Endometrial microvascular endothelial cells (primary cell): ENCODE measurements around the gene SPEG. TPM values are rescaled to one million over a fixed set of nuclear protein-coding genes. Genes with fewer than 3 reads are reported as not detected.

Experiments used
- in situ Hi-C: cut with HindIII; loops from 2 replicates; pipeline ENCODE4 v1.10.0; 2017; ENCODE audit warnings: low sequenced_read_pairs, low pct_unique_long_range_greater_than_20kb; ENCODE audit errors: inconsistent ontology term
- total RNA-seq: library from RNA; depleted of rRNA; stranded (reverse); fragments of >200 nt; gene quantifications from one replicate; pipeline ENCODE4 v1.2.3, GENCODE V29; 2015; ENCODE audit errors: inconsistent ontology term

SPEG gene
- total RNA-seq, 1 donor from 2014 or later = not detected

DNA sequence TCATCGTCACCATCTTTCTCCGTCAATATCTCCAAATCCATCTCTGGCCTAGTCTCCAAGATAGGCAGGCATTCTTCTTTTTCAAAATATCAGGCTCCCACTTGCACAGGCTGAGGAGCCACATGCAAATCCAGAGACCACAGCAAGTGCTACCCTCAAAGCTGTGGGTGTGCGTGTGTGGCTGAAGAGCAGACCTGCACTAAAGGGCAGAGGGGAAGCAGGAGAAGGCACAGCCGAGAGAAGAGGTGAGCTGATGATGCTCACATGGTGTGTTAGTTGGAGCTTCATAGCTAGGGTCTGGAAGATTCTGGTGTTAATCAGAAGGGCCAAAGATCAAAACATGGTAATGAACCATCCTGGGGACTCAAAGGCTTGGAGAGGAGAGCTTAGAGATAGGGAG, 3.8 kb downstream of the SPEG start:
- in situ Hi-C loops = no loop called here

DNA sequence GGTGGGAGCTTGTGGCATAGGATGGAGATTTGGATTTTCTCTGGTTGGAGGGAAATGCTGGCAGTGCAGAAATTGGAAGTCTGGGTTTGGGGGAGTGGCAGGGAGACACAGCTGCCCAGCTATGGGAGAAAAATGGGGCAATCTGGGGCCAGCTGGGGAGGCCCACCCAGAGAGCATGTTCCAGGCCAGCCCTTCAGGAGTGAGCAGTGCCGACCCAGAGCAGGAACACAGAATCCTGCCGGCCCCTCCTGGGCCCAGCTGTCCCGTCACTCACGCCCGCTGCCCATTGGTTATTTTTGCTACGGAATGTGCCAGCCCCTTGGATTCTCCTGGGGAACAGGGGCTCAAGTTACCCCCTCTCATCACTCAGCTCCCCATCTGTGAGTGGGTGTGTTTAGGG, 4.9 kb downstream of the SPEG start:
- in situ Hi-C loops = no loop called here

DNA sequence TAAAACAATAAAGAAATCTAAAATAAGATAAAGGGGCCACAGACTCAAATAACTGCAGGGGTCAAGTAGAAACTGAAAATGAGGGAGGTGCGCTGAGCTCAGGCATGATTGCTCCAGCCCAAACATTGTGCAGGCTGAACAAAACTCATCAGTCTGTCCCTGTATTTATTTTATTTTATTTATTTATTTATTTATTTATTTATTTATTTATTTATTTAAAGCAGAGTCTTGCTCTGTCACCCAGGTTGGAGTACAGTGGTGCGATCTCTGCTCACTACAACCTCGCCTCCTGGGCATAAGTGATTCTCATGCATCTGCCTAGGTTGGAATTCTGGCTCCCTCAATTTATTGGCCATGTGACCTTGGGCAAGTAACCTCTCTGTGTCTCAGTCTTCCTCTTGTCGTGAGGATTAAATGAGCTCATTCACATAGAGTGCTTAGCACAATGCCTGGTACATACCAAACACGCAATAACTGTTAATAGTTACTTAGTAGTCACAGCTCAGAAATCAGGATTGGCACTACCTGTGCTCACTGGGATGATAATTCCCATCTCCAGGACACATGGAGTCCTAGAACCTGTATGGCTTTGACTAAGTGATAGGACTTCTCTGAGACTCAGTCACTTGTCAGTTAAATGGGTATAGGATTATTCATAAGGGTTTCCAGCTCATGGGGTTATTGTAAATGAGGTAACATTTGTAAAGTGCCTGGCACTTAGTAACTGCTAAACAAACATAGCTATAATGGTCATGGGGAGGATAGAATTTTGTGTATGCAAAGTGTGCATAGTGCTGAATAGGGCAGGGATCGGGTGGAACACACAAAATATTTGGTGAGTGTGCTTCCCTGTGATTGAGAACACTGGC, 6.0 kb downstream of the SPEG start:
- in situ Hi-C loops = no loop called here

DNA sequence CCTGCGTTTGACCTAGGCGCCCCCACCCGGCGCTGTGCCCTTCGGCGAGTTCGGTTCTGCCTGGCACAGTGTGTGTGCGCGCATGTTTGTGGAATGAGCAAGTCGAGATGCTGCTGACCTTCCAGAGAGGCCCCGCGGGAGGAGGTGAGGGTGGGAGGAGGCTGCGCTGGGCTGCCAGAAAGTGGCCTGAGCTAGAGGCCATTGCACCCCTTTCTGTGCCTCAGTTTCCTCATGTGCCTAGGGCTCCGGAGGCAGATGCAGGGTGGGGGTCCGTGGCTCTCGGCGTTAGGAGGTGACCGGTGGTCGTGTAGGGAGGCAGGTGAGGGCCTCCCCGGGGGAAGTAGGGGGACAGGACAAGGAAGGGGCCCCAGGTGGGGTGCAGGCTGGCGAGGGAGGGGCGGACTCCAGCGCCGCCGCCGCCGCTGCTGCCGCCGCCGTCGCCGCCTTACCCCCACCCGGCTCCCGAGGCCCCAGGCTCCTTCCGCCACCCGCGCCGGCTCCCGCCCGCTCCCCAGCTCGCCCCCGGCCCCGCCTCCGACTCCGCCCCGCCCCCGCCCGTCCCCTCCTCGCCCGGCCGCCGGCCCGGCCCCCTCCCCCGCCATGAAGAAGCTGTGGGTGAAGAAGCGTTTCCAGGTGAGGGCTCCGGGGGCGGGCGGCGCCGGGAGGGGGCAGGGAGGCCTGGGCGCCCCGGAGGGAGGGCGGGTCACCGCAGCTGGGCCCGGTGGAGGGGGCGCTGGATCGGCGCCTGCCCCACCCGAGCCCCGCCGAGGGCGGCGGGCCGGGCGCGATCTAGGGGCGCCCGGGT, 7.0 kb downstream of the SPEG start:
- in situ Hi-C loops = no loop called here

DNA sequence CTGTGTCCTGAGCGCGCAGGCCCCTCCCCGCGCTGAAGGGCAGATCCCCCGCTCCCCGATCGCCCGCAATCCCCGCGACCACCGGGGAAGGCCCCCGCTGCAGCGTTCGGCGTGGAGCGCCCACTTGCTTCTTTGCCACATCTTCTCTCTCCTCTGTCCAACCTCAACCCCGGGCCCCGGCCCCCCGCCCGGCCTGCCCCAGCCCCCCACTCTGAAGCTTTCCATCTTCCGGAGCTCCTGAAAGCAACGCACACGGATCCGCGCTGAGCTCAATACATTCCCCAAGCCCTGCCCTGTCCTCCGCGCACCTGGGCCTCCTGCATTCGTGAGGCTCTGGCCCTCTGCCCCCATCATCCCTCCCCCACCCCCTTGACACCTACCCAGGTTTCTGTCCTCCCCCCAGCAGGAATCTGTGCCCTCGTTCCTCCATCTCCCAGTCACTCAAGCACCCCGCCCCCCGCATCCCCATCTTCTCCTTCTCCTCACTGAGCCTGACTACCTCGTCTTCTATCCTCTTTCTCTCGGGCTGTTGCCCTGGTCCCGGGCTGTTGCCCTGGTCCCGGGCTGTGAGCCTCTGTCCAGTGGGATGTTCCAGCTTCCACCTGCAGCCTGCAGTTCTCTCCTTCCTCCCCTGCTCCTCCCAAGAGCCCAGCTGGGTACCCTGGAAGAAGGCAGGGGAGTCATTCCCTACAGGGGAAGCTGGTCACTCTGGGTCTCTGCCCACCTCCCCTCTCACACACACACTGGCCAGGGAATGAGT, 7.8 kb downstream of the SPEG start:
- in situ Hi-C loops = no loop called here

DNA sequence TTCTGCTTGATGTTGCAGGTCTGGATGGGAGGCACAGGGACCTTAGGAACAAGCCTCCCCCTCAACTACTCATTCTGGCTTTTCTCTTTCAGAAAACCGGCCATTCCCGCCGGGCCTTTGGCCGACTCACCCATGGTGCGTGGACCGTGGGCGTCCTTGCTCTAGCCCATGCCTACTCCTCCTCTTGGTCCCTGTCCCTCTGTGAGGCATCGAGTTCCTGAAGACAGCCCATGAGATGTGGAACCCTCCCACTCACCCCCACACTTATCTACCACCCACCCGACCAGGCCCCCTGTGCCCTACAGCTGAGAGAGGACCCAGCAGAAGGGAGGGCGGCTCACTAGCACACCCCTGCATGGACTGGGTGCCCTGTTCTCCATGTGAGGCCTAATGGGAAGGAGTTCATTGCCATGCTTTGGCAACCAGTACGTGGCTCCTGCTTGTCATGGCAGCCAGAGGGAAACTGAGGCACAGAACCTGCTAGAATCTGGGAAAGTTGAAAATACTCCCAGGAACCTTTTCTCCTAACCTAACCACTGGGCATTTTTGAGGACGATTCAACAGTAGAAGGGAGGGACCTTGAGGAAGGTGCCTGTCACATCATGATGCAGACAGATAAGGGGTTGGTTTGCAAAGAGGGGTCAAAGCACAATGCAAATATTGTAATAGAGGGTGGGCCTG, 8.5 kb downstream of the SPEG start:
- in situ Hi-C loops = no loop called here

DNA sequence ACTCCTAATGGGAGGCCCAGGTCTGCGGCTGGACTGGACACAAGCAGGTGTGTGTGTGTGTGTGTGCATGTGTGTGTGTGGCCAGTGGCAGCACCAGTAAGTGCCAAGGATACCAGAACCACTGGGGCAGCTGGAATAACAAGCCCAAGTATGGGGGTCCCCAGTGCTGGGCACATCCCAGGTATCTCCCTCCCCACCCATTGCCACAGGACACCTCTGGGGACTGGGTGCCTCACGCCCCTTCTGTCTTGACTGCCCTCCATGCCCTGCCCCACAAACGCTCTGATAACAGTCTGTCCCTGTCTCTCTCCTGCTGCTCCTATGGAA, 9.0 kb downstream of the SPEG start:
- in situ Hi-C loops = no loop called here

DNA sequence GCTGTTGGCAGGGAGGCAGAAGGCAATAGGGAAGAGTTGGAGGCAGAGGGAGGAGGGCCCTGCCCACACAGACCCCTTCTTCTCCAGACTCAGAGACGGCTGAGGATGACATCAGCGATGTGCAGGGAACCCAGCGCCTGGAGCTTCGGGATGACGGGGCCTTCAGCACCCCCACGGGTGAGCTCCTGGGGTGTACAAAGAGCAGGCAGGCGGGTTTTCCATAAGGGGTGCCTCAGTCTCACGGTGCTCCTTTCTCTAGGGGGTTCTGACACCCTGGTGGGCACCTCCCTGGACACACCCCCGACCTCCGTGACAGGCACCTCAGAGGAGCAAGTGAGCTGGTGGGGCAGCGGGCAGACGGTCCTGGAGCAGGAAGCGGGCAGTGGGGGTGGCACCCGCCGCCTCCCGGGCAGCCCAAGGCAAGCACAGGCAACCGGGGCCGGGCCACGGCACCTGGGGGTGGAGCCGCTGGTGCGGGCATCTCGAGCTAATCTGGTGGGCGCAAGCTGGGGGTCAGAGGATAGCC, 10.0 kb downstream of the SPEG start:
- in situ Hi-C loops = no loop called here

DNA sequence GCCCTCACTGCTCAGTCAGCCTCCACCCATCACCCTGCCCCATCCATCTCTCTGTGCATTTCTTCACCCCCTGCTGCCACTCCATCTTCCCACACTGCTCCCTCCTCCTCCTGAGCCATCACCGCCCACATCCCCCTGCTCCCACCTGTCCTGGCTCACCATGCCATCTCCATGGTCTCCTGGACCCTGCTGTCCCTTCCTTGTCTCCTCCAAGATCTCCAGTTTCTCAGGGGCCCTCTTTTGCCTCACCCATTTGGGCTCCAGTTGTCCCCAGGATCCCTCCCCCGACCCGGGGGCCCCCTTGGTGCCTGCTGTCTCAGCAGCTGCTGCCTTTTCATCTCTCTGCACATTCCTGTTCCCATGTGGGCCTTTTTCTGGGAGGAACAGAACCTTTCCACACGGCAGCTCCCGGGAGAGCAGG, 10.6 kb downstream of the SPEG start:
- in situ Hi-C loops = no loop called here

DNA sequence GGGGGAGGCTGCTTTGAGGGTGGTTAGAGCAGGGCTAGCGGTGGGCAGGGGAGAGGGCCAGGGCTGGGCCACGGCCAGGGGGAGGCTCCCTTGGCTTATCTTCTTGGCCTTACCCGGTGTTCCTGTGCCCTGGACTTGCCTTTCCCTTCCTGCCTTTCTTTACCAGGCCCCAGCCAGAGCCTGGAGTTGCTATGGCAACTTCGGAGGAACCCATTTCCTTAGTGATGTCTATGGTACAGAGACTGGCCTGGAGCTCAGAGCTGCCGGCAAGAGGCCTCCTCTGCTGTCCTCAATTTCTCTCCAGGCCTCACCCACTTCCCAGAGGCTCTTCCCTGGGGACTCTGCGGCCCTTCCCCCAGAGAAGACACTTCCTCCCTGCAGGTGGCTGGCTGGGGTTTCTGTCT, 11.5 kb downstream of the SPEG start:
- in situ Hi-C loops = no loop called here

DNA sequence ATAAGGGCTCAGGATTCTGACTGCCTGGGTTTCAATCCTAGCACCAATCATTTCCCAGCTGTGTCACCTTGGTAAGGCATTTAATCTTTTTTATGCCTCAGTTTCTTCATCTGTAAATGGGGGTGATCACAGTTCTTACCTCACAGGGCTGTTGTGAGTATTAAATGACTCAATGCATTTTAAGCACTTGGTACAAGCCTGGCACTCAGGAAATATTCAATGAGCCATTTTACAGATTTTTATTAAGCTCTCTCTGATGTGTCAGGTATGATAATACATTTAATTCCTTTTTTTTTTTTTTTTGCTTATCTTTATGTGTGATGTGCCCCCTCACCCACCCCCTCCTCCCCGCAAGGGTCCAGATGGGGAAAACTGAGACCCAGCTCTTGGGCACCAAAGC, 12.0 kb downstream of the SPEG start:
- in situ Hi-C loops = no loop called here

DNA sequence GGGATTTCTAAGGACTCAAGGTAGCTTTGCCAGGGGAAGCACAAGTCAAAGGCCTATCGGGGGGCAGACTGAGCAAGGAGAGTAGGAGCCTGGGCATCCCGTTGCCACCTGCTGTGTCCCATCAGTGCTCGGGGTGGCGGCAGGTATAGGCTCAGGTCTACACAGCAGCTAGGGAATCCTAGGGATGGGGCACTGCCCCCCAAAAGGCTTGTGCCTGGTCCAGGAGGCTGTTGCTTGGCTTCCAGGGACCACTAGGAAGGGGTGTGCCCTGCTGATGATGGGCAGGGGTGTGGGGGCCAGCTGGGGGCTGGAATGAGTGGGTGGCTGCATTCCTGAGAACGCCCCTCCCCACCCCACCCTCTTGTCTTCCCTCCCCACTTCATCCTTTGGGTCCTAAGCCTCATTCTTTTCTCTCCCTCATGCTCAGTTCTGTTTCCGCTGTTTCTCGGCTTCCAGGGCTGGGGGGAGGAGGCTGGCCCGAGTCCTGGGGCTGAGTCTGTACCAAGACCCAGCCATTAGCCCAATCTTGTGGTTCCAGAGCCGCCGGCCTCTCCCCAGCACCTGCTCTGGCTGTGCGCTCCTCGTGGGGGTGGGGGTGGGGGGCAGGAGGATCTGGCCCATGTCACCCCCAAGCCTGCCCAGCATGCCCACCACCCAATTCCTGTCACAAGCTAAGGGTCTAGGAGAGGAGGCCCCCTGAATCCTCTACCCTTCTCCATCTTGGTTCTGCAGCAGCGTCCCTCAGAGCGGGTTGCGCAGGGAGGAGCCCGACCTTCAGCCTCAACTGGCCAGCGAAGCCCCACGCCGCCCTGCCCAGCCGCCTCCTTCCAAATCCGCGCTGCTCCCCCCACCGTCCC, 12.8 kb downstream of the SPEG start:
- in situ Hi-C loops = no loop called here

DNA sequence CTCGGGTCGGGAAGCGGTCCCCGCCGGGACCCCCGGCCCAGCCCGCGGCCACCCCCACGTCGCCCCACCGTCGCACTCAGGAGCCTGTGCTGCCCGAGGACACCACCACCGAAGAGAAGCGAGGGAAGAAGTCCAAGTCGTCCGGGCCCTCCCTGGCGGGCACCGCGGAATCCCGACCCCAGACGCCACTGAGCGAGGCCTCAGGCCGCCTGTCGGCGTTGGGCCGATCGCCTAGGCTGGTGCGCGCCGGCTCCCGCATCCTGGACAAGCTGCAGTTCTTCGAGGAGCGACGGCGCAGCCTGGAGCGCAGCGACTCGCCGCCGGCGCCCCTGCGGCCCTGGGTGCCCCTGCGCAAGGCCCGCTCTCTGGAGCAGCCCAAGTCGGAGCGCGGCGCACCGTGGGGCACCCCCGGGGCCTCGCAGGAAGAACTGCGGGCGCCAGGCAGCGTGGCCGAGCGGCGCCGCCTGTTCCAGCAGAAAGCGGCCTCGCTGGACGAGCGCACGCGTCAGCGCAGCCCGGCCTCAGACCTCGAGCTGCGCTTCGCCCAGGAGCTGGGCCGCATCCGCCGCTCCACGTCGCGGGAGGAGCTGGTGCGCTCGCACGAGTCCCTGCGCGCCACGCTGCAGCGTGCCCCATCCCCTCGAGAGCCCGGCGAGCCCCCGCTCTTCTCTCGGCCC, 13.6 kb downstream of the SPEG start:
- in situ Hi-C loops = no loop called here

DNA sequence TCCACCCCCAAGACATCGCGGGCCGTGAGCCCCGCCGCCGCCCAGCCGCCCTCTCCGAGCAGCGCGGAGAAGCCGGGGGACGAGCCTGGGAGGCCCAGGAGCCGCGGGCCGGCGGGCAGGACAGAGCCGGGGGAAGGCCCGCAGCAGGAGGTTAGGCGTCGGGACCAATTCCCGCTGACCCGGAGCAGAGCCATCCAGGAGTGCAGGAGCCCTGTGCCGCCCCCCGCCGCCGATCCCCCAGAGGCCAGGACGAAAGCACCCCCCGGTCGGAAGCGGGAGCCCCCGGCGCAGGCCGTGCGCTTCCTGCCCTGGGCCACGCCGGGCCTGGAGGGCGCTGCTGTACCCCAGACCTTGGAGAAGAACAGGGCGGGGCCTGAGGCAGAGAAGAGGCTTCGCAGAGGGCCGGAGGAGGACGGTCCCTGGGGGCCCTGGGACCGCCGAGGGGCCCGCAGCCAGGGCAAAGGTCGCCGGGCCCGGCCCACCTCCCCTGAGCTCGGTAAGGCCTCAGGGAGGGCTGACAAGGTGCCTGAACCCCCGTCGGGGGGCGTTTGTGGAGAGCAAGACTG, 14.2 kb downstream of the SPEG start:
- in situ Hi-C loops = no loop called here

DNA sequence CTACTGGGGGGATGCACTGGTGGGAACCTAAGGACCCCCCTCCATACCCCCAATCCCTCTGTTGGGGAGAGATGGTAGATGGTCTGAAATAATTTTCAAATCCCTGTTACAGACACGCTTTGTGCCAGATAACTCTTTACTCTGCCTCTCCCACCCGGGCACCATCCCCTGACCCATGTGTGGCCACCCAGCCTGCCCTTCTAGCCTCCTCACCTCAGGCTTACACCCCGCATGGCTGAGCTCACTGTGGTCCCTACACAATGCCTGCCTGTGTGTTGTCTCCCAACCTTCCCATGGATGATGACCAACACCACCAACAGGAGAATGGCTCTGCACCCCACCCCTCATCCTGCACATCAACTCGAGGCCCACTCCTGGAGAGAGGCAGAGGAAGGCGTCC, 15.0 kb downstream of the SPEG start:
- in situ Hi-C loops = no loop called here

DNA sequence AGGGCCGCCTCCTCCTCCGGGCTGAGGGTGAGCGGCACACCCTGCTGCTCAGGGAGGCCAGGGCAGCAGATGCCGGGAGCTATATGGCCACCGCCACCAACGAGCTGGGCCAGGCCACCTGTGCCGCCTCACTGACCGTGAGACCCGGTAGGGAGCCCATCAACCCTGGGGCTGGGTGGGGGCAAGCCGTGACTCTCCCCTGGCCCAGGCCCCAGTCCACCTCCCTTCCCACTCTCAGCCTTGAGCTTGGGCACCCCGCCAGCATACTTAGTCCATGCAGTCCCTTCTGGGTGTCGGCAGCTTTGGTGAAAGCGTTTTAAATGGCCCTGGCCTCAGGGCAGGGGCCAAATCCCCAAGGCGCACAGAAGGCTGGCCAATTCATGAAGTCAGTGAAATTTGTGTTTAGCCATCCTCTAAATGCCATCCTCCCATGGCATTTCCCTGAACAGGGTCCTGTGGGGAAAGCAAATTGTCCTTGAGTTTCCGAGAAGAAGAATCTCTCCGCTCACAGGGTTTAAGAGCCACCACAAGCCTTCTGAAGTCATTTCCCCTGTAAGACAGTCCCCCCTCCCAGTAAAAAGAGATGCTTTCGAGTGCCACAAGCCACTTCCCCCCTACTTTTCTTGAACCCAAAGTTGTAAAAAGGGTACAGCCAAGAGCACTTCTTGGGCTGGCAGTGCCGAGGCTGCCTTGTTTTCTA, 17.2 kb downstream of the SPEG start:
- in situ Hi-C loops = no loop called here
